PFSK-1 (cell line): Measurements from ENCODE around the gene CDPF1.
A peak's percentile ranks its signal among the peaks of the same experiment; 100 is the strongest.

ENCODE experiments used
- FOXP2 ChIP-seq: optimal IDR thresholded peaks from 2 replicates; pipeline ENCODE3; 2011; ENCODE audit warnings: borderline replicate concordance, control low read depth, inconsistent platforms; ENCODE audit not compliant: insufficient read depth; ENCODE audit errors: extremely low read length, extremely low read depth
- POLR2AphosphoS5 ChIP-seq: IDR thresholded peaks from 2 replicates; pipeline ENCODE4 v1.6.1; 2012; ENCODE audit warnings: low read depth, mild to moderate bottlenecking, control low read depth, low read length, moderate library complexity
- REST ChIP-seq, 2 experiments: IDR thresholded peaks; 2 replicates each; pipeline versions ENCODE4 v1.6.1 to v1.8.0; 2011 to 2012; ENCODE audit warnings: low read depth in 2 of 2, low read length in 2 of 2, control low read depth in 1 of 2, inconsistent platforms in 1 of 2, mild to moderate bottlenecking in 1 of 2, moderate library complexity in 1 of 2; ENCODE audit not compliant: insufficient read depth in 1 of 2
- SIN3A ChIP-seq: IDR thresholded peaks from 2 replicates; pipeline ENCODE4 v1.6.1; 2012; ENCODE audit warnings: mild to moderate bottlenecking, low read length, moderate library complexity, borderline replicate concordance; ENCODE audit not compliant: insufficient read depth
- TAF1 ChIP-seq: IDR thresholded peaks from 2 replicates; pipeline ENCODE4 v1.6.1; 2012; ENCODE audit warnings: low read length, control low read depth, borderline replicate concordance; ENCODE audit not compliant: insufficient read depth

- peak; percentile 78; the same call in 1 of the 2 replicates for TF ChIP-seq TAF1
- TF ChIP-seq REST (IDR thresholded peaks at IDR 0.05; ENCODE audit: insufficient read depth in 1 of 2, low read depth in 2 of 2, low read length in 2 of 2) = no peak
- peak; percentile 57; the same call in 1 of the 2 replicates for TF ChIP-seq POLR2AphosphoS5
- TF ChIP-seq SIN3A = no peak; the same call in 1 of the 2 replicates
- TF ChIP-seq FOXP2 = peak; percentile 49
These were observed 46.4 kb upstream of the CDPF1 start, which contains the start of gene GTSE1 for GRCh38 chr22:46296257-46297150.
